ENCODE results near the gene NT5E. TPM values are rescaled to one million over a fixed set of nuclear protein-coding genes. Genes with fewer than 3 reads are reported as not detected.

Gene NT5E
- total RNA-seq, 1 donor from 2014 or later: 18.0 TPM

DNA sequence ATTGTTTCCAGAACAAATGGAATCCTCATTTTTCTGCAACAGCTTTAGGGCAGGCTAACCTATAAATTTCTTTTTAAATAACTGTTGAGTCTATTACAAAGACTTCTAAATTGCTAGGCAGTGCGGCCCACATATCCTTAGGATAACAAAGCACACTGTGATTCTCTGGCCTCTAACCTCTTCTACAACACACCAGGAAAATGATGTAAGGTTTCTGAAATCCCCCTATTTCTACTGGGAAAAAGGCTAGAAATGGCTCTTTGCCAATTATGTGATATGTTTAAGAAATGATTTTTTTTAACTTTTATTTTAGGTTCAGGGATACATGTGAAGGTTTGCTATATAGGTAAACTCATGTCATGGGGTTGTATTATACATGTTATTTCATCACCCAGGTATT lies 17.3 kb upstream of the NT5E start:
- Histone ChIP-seq H3K27ac (no peak overlapping the region), H3K27me3 (ENCODE audit: low read depth) (no peaks in the 10 kb centered on the region), H3K4me1 (no peaks in the 10 kb centered on the region), H3K36me3 (no peaks in the 10 kb centered on the region), H3K4me3 (no peak overlapping the region), H3K9me3 (no peaks in the 10 kb centered on the region)
- intact Hi-C loops (cut with DNase I): no loop called here
- no peak for ATAC-seq
- no peak for DNase-seq
- TF ChIP-seq, protein P1, sequence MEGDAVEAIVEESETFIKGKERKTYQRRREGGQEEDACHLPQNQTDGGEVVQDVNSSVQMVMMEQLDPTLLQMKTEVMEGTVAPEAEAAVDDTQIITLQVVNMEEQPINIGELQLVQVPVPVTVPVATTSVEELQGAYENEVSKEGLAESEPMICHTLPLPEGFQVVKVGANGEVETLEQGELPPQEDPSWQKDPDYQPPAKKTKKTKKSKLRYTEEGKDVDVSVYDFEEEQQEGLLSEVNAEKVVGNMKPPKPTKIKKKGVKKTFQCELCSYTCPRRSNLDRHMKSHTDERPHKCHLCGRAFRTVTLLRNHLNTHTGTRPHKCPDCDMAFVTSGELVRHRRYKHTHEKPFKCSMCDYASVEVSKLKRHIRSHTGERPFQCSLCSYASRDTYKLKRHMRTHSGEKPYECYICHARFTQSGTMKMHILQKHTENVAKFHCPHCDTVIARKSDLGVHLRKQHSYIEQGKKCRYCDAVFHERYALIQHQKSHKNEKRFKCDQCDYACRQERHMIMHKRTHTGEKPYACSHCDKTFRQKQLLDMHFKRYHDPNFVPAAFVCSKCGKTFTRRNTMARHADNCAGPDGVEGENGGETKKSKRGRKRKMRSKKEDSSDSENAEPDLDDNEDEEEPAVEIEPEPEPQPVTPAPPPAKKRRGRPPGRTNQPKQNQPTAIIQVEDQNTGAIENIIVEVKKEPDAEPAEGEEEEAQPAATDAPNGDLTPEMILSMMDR (IDR thresholded peaks at IDR 0.05): no peak

GRCh38 chr6:85435851-85436250 lies 14.0 kb upstream of the NT5E start:
- DNase-seq (no peak), ATAC-seq (no peak)
- intact Hi-C loops (cut with DNase I): no loop called here
- TF ChIP-seq, protein P1 (IDR thresholded peaks at IDR 0.05): no peak
- H3K27ac ChIP-seq: no peak overlapping the region
- no peaks in the 10 kb centered on the region for H3K4me1 ChIP-seq
- H3K36me3 ChIP-seq: no peaks in the 10 kb centered on the region
- H3K9me3 ChIP-seq: no peaks in the 10 kb centered on the region
- H3K4me3 ChIP-seq: no peak overlapping the region
- H3K27me3 ChIP-seq (ENCODE audit: low read depth): no peaks in the 10 kb centered on the region

DNA sequence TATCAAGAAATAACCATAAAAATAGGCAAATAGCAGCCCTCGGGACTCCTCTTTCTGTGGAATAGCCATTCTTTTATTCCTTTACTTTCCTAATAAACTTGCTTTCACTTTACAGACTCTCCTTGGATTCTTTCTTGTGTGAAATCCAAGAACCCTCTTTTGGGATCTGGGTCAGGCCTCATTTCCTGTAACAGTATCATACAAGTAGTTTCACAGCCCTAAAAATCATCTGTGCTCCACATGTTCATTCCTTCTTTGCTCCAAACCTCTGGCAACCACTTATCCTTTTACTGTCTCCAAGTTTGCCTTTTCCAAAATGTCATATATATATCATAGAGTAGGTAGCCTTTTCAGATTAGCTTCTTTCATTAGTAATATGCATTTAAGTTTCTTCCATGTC lies 13.5 kb upstream of the NT5E start:
- Histone ChIP-seq H3K27ac (no peak overlapping the region), H3K4me3 (no peak overlapping the region), H3K4me1 (no peaks in the 10 kb centered on the region), H3K27me3 (ENCODE audit: low read depth) (no peaks in the 10 kb centered on the region), H3K36me3 (no peaks in the 10 kb centered on the region), H3K9me3 (no peaks in the 10 kb centered on the region)
- ATAC-seq: no peak
- intact Hi-C loops (cut with DNase I): no loop called here
- TF ChIP-seq, protein P1 (IDR thresholded peaks at IDR 0.05): no peak
- DNase-seq: no peak

DNA sequence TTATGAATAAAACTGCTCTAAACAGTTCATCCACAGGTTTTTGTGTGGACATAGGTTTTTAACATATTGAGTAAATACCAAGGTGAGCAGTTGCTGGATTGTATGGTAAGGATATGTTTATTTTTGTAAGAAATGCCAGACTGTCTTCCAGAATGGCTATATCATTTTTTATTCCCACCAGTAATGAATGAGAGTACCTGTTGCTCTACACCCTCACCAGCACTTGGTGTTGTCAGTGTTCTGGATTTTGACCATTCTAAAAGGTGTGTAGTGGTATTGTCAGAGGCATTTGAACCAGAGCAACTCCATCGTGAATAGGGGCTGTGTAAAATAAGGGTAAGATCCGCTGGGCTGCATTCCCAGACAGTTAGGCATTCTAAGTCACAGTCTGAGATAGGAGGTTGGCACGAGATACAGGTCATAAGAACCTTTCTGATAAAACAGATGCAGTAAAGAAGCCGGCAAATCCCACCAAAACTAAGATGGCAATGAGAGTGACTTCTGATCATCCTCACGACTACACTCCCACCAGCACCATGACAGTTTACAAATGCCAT lies 12.9 kb upstream of the NT5E start:
- H3K9me3 ChIP-seq: no peaks in the 10 kb centered on the region
- TF ChIP-seq, protein P1 (IDR thresholded peaks at IDR 0.05): no peak
- H3K4me3 ChIP-seq: no peak overlapping the region
- ATAC-seq: no peak
- DNase-seq: no peak
- H3K27me3 ChIP-seq (ENCODE audit: low read depth): no peaks in the 10 kb centered on the region
- intact Hi-C loops (cut with DNase I): no loop called here
- no peaks in the 10 kb centered on the region for H3K4me1 ChIP-seq
- H3K36me3 ChIP-seq: no peaks in the 10 kb centered on the region
- H3K27ac ChIP-seq: no peak overlapping the region

DNA sequence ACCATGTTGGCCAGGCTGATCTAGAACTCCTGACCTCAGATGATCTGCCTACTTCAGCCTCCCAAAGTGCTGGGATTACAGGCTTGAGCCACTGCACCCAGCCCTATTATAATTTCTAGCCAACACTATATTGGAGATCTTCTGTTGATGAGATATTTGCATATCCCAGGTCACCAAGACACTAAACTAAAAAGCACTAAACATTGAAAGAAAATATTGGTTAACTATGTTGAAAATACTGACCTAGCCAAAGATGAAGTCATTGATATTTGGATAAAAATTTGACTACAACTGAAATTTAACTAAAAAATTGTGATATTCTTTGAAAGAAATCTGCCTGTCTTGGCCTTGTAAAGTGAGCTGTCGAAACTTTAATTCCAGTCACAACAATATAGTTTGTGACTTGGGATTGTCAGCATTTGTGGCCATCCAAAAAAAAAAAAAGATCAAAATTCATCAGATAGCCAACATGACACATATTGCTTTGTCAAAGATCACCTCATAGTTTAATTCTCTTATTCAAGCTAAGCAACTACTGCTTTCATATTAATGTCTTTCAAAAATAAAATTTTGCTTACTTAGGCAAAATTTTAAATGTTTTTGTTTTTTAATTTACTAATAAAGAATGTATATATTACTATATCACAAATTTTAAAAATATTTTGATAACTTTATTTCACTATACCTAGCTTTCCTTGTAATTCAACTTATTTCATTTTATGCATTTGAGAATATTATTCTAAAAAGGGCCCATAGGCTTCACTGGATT lies 6.3 kb upstream of the NT5E start:
- intact Hi-C loops (cut with DNase I): no loop called here
- Histone ChIP-seq H3K36me3 (no peaks in the 10 kb centered on the region), H3K4me1 (no peaks in the 10 kb centered on the region), H3K4me3 (no peak overlapping the region), H3K9me3 (no peaks in the 10 kb centered on the region), H3K27ac (no peak overlapping the region), H3K27me3 (ENCODE audit: low read depth) (peaks cover 6% of the 10 kb centered on the region)
- DNase-seq: no peak
- no peak for ATAC-seq
- TF ChIP-seq, protein P1 (IDR thresholded peaks at IDR 0.05): no peak
